ENCODE measurements around the gene SCN1A.

The SCN1A gene

GRCh38 chr2:166158546-166158945, 30.7 kb upstream of the SCN1A start:
- DNase-seq = no peak
- TF ChIP-seq CTCF (IDR thresholded peaks at IDR 0.05; ENCODE audit: low read depth, low read length) = no peak

GRCh38 chr2:166157578-166157977, 29.8 kb upstream of the SCN1A start:
- Histone ChIP-seq H3K9me3 (no peaks in the 10 kb centered on the region), H3K4me3 (ENCODE audit: low read depth, low read length) (no peak overlapping the region), H3K4me1 (no peaks in the 10 kb centered on the region), H3K36me3 (no peaks in the 10 kb centered on the region), H3K27me3 (no peaks in the 10 kb centered on the region)
- no peak for DNase-seq
- no peak for TF ChIP-seq CTCF (IDR thresholded peaks at IDR 0.05; ENCODE audit: low read depth, low read length)

More at GRCh38 chr2:166158546-166158945, 30.7 kb upstream of the SCN1A start:
- Histone ChIP-seq H3K4me3 (ENCODE audit: low read depth, low read length) (no peak overlapping the region), H3K36me3 (no peaks in the 10 kb centered on the region), H3K4me1 (no peaks in the 10 kb centered on the region), H3K27me3 (no peaks in the 10 kb centered on the region), H3K9me3 (no peaks in the 10 kb centered on the region)

- no peaks in the 10 kb centered on the region for H3K27me3 ChIP-seq
- no peaks in the 10 kb centered on the region for H3K9me3 ChIP-seq
- H3K4me3 ChIP-seq (ENCODE audit: low read depth, low read length) = no peak overlapping the region
- no peaks in the 10 kb centered on the region for H3K4me1 ChIP-seq
- TF ChIP-seq CTCF (IDR thresholded peaks at IDR 0.05; ENCODE audit: low read depth, low read length) = no peak
- DNase-seq = no peak
- no peaks in the 10 kb centered on the region for H3K36me3 ChIP-seq
Measured at GRCh38 chr2:166156985-166157490, 29.2 kb upstream of the SCN1A start.

GRCh38 chr2:166155589-166155988, 27.8 kb upstream of the SCN1A start:
- no peak for TF ChIP-seq CTCF (IDR thresholded peaks at IDR 0.05; ENCODE audit: low read depth, low read length)
- H3K36me3 ChIP-seq = no peaks in the 10 kb centered on the region
- no peaks in the 10 kb centered on the region for H3K4me1 ChIP-seq
- no peaks in the 10 kb centered on the region for H3K9me3 ChIP-seq
- no peaks in the 10 kb centered on the region for H3K27me3 ChIP-seq
- no peak overlapping the region for H3K4me3 ChIP-seq (ENCODE audit: low read depth, low read length)
- no peak for DNase-seq

GRCh38 chr2:166154685-166155338, 27.0 kb upstream of the SCN1A start:
- TF ChIP-seq CTCF (IDR thresholded peaks at IDR 0.05; ENCODE audit: low read depth, low read length) = no peak
- Histone ChIP-seq H3K4me3 (ENCODE audit: low read depth, low read length) (no peak overlapping the region), H3K9me3 (no peaks in the 10 kb centered on the region), H3K36me3 (no peaks in the 10 kb centered on the region), H3K27me3 (no peaks in the 10 kb centered on the region), H3K4me1 (no peaks in the 10 kb centered on the region)
- no peak for DNase-seq

- TF ChIP-seq CTCF (IDR thresholded peaks at IDR 0.05; ENCODE audit: low read depth, low read length) = no peak
- no peak for DNase-seq
- Histone ChIP-seq H3K4me3 (ENCODE audit: low read depth, low read length) (no peak overlapping the region), H3K9me3 (no peaks in the 10 kb centered on the region), H3K4me1 (no peaks in the 10 kb centered on the region), H3K27me3 (no peaks in the 10 kb centered on the region), H3K36me3 (no peaks in the 10 kb centered on the region)
Measured at GRCh38 chr2:166152064-166152463, 24.2 kb upstream of the SCN1A start.
